ENCODE measurements around the gene PDE10A. TPM values are rescaled to one million over a fixed set of nuclear protein-coding genes. Genes with fewer than 3 reads are reported as not detected.

PDE10A gene
- total RNA-seq, 1 experiment from 2014 or later = 0.31 TPM

GRCh38 chr6:165453395-165453794, 209.6 kb downstream of the PDE10A start:
- no peak overlapping the region for H3K56ac ChIP-seq (ENCODE audit: insufficient read length, low read depth, low read length)
- Mint-ChIP-seq H3K4me1 (peaks cover 4 to 6% of the 10 kb centered on the region in 2 experiments; a peak in 3 of 4 replicates), H3K9me3 (no peaks in the 10 kb centered on the region; a peak in 2 of 5 replicates), H3K4me3 (no peak overlapping the region), H3K36me3 (ENCODE audit: insufficient read depth in 1 of 3, low read depth in 3 of 3) (no peaks in the 10 kb centered on the region), H3K27ac (no peak overlapping the region), H3K27me3 (ENCODE audit: low read depth) (peaks cover 38% of the 10 kb centered on the region)
- no peaks in the 10 kb centered on the region for H4K20me1 ChIP-seq (ENCODE audit: control insufficient read depth, insufficient read depth, insufficient read length)
- no CpG with 5 or more reads among the region's 2 CpGs for WGBS (ENCODE audit: extremely low coverage, insufficient read length, low lambda C conversion rate)
- H4K5ac ChIP-seq (ENCODE audit: insufficient read length, low read depth, low read length) = no peak overlapping the region
- no peaks in the 10 kb centered on the region; the same call in 1 of the 2 replicates for H3K27me3 ChIP-seq (ENCODE audit: insufficient read depth, low read length)
- H3K9ac ChIP-seq (ENCODE audit: extremely low read depth, insufficient read length, low read length) = no peak overlapping the region
- no peak overlapping the region for H3K4ac ChIP-seq (ENCODE audit: low read depth, low read length)
- no peak overlapping the region for H2BK15ac ChIP-seq (ENCODE audit: low read depth, low read length)
- no peak overlapping the region for H2BK20ac ChIP-seq (ENCODE audit: low read depth, low read length, poor library complexity, severe bottlenecking)
- no peak overlapping the region for H4K8ac ChIP-seq (replicated peaks; ENCODE audit: insufficient read length, low read depth, low read length)
- no peaks in the 10 kb centered on the region for H3K79me2 ChIP-seq (ENCODE audit: insufficient read depth, low read length)
- no peaks in the 10 kb centered on the region for H3K9me3 ChIP-seq (ENCODE audit: control insufficient read depth, low read depth, low read length)
- H2AK5ac ChIP-seq (ENCODE audit: insufficient read length, low read length) = no peak overlapping the region
- H3K23ac ChIP-seq (ENCODE audit: insufficient read length, low read depth, low read length) = no peak overlapping the region
- no peak overlapping the region for H2BK5ac ChIP-seq (ENCODE audit: insufficient read length, low read length)
- H3K4me2 ChIP-seq (ENCODE audit: insufficient read depth, insufficient read length, low read length) = no peak overlapping the region
- no peak overlapping the region for H3T11ph ChIP-seq (ENCODE audit: low read length)
- H2BK12ac ChIP-seq (ENCODE audit: insufficient read length, low read depth, low read length) = no peak overlapping the region
- no peak overlapping the region for H3K14ac ChIP-seq (ENCODE audit: insufficient read depth, low read length)
- no peak overlapping the region for H2AFZ ChIP-seq (ENCODE audit: low read length)
- TF ChIP-seq CTCF (conservative IDR thresholded peaks at IDR 0.05) = no peak
- H3K4me1 ChIP-seq (ENCODE audit: insufficient read depth, low read length) = no peaks in the 10 kb centered on the region
- no peaks in the 10 kb centered on the region for H3K23me2 ChIP-seq (ENCODE audit: insufficient read length, low read depth, low read length, poor library complexity, severe bottlenecking)
- H3K27ac ChIP-seq (ENCODE audit: insufficient read length, low read depth, low read length) = no peak overlapping the region
- no peak overlapping the region for H4K91ac ChIP-seq (ENCODE audit: insufficient read length, low read depth, low read length)
- H3K79me1 ChIP-seq (ENCODE audit: insufficient read depth, low read depth, low read length, poor library complexity, severe bottlenecking) = no peaks in the 10 kb centered on the region
- H2BK120ac ChIP-seq (ENCODE audit: low read depth, low read length, poor library complexity, severe bottlenecking) = no peak overlapping the region
- DNase-seq = no peak
- no peak overlapping the region for H3K18ac ChIP-seq (ENCODE audit: insufficient read length, low read depth, low read length)

All from H9 (cell line).